Mammary epithelial cell (primary cell): Measurements from ENCODE around the gene MED16.

ENCODE experiments used
- CTCF ChIP-seq, 2 donors: IDR thresholded peaks in 1 of 2; conservative IDR thresholded peaks in 1 of 2; 2 replicates each; pipeline ENCODE4 v1.5.1; 2011 to 2012; ENCODE audit warnings: inconsistent platforms in 2 of 2, low read length in 2 of 2, mild to moderate bottlenecking in 2 of 2, control low read depth in 1 of 2, low read depth in 1 of 2; ENCODE audit not compliant: insufficient read depth in 1 of 2; ENCODE audit errors: extremely low read depth in 1 of 2
- EZH2 ChIP-seq: IDR thresholded peaks from 2 replicates; pipeline ENCODE4 v1.6.1; 2012; ENCODE audit warnings: low read length, inconsistent platforms, borderline replicate concordance

GRCh38 chr19:896434-896833 lies 3.4 kb upstream of the MED16 start:
- no peak for TF ChIP-seq CTCF (conservative IDR thresholded peaks at IDR 0.05 in 1 of 2, IDR thresholded peaks at IDR 0.05 in 1 of 2; ENCODE audit: extremely low read depth in 1 of 2, insufficient read depth in 1 of 2, low read depth in 1 of 2, low read length in 2 of 2)
- TF ChIP-seq EZH2, result no peak
